ENCODE measurements around the gene PIEZO1.
A peak's percentile ranks its signal among the peaks of the same experiment; 100 is the strongest.

PIEZO1 gene

DNA sequence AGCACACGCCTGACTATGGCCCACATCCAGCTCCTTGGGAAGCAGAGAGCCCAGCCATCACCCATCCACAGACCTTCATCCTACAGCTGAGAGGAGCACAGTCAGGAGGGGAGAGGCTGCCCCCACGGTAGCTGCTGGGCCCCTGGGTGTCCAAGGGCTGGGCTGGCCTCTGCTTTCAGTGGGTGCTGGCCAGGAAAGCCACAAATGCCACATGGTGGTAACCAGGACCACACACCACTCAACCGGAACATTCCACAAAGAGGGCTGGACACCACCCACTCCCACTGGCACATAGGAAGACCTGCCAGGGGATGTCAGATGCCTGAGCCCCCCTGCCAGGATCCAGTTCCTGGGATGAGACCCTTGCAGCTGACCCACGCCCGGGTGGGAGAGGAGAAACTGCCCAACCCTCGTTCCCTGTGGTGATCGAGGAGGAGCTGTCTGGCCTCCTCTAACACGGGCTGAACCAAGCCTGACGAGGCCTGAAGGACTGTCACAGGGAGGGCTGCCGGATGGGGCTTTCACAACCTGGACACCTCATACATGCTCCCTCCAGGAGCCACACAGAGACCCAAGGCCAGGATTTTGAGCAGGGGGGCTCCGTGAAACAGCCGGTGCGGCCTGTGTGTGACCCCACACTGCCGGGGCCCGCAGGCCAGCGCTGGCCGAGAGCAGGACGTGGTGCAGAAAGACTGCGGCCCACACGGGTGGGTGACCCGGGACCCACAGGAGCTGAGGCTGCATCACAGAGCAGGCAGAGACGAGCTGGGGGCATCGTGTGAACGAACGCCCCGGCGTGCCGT is 30.7 kb downstream of the PIEZO1 start:
- no peak for DNase-seq (ENCODE audit: low spot score)

DNA sequence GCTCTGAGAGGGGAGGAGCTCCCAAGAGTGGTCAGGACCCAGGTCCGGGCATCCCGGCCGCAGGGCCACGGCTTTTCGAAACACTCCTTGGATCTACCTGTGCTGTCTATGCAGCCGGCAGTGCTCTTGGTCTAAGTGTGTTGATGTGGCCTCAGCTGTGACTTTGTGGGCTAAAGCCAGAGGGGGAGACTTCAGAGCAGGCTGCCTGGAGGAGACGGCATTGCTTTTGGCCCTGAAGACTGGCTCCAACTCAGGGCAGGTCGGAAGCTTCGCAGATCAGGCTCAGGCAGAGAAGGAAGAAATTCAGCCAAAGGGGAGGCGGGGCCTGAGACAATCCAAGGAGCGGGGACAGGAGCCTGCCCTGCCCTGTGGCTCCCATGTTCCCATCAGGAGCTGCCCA is 31.4 kb downstream of the PIEZO1 start:
- DNase-seq (ENCODE audit: low spot score) = no peak

DNA sequence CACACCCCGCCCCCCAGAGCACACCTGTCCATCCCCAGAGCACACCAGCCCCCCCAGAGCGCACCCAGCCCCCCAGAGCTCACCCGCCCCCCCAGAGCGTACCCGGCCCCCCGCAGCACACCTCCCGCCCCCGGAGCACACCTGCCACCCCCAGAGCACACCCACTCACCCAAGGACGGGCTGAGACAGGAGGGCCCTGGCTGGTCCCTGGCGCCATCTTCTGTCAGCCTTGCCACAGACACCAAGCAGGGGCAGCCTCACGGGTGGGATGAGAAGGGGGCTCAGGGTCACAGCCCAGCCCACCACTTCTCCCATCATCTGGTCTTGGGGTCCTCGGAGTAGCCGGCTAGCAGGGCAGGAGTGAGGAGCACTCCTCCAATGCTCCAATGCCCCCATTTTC is 31.8 kb downstream of the PIEZO1 start:
- DNase-seq (ENCODE audit: low spot score) = no peak

DNA sequence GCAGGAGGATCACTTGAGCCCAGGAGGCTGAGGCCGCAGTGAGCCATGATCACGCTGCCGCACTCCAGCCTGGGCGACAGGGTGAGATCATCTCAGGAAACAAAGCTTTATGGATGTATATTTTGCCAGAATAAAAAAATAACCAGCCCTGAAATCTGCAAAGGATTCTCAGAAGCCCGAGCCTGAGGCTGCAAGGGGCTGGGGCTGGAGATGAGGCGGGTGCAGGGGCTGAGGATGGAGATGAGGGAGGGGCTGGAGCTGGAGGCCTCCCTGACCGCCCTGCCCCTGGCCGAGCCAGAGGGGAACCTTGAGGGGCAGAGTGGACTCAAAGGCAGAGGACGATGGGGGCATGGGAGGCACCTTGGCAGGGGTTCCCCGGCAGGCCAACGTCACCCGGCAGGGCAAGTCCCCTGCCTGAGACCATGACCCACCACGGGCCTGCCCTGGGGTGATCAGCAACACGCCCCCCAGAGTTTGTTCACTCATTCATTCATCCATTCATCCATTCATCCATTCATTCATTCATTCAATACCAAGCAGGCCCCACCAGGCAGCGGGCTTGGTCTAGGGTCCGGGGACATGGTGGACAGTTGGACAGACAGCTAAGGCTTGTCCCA is 32.5 kb downstream of the PIEZO1 start:
- DNase-seq (ENCODE audit: low spot score) = no peak

DNA sequence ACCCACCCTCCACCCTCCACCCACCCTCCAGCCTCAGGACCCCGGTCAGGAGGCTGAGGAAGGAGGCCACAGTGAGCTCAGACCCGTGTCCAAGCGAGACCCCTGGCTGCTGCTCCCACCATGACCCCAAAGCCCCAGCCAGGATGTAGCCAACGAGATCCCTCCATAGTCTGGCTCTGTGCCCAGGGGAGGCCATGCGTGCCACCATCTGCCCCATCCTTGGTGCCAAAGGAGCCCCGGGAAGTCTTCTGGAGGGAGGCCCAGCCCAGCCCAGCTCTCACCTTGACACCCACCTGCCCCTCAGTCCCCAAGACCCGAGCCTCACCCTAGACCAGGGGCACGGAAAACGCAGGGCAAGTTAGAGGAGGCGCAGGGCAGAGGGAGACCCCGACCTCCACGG is 34.2 kb downstream of the PIEZO1 start:
- no peak for DNase-seq (ENCODE audit: low spot score)

DNA sequence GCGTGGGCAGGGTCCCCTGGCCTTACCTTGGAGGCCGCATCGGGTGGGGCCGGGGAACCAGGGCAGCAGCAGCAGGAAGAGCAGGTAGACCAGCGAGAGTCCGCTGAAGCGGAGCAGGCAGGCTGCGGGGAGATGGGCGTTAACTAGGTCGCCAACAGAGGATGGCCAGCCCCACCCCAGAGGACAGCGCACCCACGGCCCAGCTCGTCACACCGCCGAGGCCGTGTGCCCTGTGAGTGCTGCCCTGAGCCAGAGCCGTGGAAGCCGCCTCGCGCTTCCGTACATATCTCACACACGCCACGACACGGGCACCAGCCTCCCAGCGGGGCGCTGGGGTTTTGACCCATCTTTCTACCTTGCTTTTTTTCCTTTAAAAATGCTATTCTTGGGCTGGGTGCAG is 35.7 kb downstream of the PIEZO1 start:
- DNase-seq (ENCODE audit: low spot score) = no peak

DNA sequence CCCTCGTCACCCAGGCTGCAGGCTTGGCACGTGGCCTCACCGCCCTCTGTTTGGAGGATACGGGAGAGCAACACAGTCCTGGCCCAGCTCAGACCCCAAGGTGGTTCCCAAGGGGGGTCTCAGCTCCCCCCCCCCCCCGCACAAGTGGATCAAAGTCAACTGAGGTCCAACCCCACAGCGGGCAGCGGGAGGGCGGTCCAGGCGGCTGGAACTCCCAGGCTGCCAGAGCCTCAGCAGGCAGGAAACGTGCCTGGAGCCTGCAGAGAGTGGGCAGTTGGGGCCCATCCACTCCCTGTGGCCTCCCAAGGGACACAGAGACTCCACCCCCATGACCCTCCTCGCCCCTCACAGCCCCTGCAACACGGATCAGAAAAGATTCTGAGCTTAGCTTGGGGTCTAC is 36.7 kb downstream of the PIEZO1 start:
- DNase-seq (ENCODE audit: low spot score) = no peak

DNA sequence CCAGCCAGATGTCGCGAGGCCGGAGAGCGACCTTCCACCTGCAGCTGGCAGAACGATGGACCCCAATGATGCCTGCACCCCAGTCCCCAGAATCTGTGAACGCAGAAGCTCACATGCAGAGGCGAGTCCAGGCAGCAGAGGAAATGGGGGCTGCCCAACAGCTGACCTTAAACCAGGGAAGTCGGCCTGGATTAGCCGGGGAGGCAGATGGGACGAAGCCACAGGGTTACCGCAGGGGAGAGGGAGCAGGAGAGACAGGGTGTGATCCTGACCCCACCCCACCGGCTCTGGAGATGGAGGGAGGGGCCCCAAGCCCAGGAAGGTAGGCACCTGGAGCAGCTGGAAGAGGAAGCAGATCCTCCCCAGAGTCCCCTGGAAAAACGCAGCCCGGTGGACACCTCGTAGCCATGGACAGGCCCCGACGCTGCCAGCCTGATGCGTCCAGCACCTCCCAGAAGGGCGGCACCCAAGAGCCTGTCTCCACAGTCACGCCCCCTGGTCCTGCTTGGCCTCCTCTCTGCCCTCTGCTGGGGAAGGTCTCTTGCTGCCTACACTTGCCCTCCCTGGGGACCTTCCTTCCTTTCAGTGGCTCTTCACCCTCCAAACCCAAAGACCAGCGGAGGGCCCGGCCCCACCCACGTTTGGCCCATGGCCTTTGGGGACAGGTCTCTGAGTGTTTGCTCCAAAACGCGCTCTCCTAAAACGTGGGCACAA is 37.3 kb downstream of the PIEZO1 start:
- DNase-seq (ENCODE audit: low spot score) = no peak

DNA sequence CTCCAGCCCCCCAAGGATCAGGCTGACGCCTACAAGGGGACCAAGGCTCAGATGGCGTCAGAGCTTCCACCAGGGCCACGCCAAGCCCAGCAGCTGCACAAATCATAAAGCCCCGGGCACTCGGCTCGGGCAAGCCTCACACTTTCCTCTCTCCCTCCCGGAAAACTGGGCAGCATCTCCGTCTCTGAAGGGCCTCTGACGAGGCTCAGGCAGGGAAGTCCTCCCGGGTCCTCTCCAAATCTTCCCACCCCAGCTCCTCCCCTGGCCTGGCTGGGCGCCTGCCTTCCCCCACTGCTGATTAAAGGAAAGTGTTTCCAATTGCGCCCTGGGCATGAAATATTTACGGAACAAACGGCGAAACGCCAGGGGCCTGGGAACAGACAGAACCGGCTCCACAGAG is 38.5 kb downstream of the PIEZO1 start:
- DNase-seq (ENCODE audit: low spot score) = no peak

DNA sequence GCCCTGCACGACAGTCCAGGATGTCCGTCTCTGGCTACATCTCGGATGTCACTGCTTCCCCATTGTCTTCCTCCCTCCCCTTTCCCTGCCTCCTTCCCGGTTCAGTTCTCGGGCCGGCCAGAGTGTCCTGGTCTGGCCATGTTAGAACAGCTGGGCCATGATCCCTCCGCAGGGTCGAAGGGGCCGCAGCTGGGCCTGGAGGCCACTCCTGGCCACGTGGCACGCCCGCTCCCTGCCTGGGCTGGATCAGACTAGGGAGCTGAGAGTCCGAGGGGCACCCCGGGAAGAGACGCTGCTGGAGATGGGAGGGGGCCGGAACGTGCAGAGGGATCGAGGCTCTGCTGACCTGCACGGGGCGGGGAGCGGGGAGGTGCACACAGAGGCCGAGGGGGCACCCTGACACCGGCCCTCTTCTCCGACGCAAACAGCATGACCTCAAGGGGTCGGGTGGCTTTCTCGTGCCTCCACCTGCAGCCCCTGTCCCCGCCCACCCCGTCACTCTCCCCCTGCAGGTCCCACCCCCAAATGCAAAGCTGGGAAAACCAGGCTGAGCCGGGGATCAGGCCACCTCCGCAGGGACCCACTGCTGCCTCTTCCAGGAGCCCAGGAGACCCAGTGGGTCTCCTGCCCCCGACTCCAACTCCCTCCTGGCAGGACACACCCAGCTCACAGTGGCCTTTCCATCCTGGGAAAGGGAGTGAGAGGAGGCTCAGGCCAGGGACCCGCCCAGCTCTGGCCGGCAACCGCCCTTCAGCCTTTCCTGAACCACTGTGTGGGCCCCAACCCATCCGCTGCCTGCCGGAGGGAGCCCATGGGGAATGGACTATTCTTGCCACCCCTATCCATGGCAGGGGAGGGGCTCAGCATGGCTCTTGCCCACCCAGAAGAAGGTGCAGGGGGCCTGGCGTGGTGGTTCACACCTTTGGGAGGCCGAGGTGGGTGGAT is 40.2 kb downstream of the PIEZO1 start:
- no peak for DNase-seq (ENCODE audit: low spot score)

DNA sequence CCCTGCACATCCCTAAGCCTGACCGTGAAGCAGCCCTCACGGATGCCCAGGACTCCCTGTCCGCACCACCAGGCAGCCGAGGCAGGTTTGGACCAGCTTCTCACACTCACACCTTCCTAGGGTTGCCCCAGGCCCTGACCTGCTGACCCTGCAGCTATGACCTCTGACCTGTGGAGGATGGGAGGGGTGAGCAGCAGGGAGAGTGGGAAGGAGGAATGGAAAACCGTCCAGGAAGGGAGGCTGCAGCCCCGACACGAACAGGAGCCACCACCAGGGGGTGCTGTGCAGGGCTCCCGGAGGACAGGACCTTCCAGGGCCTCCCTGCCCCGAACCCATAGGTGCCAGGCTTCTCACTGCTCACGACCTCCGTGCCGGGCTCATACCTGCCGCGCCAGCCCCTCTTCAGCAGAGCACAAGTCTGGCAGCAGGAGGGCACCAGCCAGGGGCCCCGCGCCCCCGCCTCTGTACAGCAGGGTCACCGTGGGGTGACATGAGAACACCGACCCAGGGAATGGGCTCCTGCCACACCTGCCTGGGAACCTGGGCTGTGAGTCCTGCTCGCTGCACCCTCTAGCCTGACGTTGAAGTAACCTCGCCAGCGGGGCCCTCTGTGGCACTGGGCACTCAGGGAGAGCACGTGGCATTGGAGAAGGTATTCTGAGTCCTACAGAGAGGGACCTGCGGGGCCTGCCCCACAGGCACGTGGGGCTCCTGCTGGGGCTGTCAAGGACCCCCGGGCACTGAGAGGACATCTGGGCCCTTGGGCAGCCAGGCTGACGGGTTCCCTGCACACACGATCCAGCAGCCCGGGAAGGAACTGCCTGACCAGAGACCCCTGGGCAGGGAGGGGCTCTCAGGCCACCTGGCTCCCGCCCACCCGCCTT is 41.1 kb downstream of the PIEZO1 start:
- peak; percentile 34 for DNase-seq (ENCODE audit: low spot score)

DNA sequence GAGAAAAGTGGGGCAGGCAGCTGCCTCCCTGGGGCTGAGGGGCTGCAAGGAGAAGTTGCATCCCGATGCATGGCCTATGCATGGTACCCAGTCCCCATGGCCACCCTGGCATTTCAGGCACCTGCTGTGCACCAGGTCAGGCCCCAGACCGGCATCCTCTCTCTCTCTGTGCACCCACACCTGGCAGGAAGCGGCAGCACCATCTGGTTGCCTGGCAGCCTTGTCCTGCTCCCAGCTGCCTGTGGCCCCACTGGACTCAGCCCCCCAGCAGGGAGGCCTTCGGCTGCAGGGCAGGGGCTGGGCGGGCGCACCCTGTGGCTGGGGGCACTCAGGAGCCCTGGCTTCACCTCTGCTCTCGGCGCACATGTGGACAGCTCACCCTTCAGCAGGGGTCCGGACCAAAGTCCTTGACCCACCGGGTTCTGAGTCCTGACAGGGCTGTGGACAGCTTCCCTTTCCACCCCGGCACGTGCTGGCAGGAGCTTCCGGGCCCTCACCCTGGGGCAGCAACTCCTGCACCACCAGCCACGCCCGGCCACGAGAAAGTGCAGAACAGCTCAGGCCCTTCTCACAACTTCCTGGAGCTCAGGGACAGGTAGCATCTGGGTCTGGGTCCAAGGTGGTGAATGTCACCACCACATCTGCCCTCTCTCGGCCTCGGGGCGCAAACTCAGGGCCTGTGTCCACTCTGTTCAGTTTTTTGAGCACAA is 42.0 kb downstream of the PIEZO1 start:
- no peak for DNase-seq (ENCODE audit: low spot score)

DNA sequence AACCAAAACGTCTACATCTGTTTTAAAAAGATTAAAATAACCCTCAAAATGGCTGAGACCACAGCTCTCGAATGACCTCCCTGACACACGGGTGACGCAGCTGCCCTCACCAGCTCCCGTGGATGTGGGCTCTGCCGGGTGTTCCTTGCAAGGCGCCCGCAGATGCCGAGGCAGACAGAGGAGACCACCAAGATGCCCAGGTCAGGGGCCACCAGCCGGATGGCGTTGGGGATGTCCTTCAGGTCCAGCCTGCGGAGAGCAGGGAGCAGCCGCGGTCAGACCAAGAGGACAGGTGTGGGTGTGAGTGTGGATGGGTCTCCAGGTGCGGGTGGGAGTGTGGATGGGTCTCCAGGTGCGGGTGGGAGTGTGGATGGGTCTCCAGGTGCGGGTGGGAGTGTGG is 43.7 kb downstream of the PIEZO1 start:
- no peak for DNase-seq (ENCODE audit: low spot score)

DNA sequence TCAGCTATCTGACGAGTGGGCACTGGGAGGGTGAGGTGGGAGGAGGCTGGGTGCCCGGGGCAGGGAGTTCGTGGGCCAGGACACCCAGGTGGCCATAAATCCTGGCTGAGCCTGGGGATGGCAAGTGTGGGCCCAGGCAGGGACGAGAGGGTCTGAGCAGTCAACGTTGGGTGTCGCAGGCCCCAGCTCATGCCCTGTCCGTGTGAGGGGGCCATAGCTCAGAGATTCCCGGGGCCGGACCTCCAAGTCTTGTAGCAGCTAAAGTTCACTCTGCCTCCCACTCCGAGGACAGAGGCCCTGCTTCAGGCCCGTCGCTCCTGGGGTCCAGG is 44.3 kb downstream of the PIEZO1 start:
- no peak for DNase-seq (ENCODE audit: low spot score)

DNA sequence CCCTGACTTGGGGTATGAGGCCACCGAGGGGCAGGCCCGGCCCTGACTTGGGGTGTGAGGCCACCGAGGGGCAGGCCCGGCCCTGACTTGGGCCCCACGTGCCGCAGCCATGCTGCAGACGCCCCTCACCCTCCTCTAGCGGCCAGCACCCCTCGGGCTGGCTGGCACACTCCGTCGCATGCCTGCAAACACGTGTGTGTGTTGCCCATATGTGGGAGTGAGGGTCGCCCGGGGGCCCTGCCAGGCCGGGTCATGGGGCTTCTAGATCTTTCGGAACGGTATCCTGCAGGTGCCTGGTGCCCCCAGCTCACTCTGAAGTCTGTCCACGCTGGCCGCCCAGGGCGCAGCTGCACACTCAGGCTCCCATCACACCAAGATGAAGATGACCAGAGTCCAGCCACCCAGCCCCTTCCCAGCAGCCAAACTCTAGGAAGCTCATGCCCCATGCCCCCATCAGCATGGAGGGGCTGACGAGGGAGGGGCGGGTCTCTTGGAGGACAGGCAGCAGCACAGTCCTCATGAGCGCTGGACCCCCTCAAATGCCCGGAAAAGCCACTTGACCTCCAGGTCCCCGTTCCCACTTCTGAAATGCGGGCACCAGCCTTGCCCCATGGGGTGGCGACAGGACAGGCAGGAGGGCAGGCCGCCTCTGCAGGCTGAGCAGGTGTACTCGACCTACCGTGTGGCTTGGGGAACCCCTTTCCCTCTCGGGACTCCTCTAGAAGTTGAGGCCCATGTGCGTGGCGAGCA is 44.9 kb downstream of the PIEZO1 start:
- DNase-seq (ENCODE audit: low spot score) = no peak

DNA sequence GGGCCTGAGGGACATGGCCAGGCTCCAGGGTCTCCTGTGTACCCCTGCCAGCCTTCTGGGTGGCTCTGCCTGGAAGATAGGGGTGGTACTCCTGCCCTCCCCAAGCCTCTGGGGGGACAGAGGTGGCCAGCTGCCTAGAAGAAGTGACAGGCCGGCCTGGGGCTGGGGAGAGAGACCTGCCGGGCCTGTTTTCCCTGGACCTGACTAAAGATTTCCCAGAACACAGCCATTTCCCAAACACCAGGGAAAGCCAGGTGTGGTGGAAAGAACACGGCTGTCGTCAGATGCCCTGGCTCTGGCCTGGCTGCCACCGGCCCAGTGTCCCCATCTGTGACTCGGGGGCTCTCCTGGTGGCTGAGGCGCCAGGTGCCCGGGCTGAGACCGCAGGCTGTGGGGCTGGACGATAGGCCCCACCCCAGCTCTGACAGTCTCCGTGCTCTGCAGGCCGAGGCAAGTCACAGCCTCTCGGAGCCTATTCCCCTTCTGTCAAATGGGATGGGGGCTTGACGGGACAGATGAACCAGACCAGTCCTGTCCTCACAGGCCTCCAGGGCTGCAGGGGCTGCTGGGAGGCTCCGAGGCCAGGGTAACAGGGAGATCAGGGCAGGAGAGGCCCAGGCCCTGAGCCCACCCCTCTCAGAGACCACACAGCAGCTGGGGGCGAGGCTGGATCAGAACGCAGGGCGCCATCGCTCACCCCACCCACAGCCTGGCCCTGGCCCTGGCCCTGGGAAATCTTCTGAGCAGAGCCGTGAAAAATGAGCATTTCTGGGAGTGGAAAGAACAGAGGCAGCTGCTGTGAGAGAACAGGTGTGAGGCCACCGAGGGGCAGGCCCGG is 45.7 kb downstream of the PIEZO1 start:
- DNase-seq (ENCODE audit: low spot score) = no peak

DNA sequence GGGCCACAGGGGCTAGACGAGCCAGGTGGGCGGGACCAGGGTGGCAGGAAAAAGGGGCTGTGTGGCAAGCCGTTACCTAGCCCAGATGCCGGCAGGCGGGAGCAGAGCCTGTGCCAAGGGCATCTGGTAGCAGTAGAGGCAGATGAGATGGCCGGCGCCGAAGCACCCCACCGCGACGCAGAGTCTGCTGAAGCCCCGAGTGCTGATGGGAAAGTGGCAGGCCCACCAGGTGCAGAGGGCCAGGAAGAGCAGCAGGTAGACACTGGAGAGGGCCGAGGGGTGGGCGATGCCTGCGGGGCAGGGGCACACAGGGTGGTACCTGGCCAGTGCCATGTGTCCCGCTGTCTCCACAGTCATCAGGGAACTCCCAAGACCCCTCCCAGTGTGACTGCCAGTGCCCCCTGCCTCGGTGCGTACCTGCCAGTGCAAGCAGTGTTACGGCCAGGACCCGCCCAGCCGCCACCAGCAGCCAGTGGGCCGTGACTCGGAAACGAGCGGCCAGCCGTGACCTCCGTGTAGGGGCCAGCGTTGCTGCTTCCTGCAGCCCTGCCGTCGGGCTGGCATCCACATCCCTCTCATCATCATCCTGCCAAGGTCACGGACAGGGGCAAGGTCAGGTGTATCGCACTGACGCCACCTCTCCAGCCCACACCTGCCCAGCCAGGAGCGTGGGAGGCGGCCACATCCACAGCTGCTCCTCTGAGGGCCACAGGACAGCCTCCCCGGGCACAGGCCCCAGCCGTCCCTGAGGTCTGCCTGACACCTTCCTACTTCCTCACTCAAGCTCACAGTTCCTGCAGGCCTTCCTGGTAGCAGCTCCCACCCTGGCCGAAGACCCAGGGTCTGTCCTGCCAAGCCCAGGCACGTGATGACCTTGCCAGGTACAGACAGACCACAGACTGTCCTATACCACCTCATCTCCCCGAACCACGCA is 46.6 kb downstream of the PIEZO1 start:
- DNase-seq (ENCODE audit: low spot score) = no peak

Measured in LoVo (cell line).